Endothelial cell of umbilical vein (primary cell): ENCODE data around the gene VWA8. TPM values are rescaled to one million over a fixed set of nuclear protein-coding genes. Genes with fewer than 3 reads are reported as not detected.
"Not testable (repeated sequence)": the region's sequence is repeated elsewhere in the genome, so short reads cannot be mapped to it uniquely, and the experiment has no call there.

Experiments used
- BruUV-seq: library from RNA; stranded (reverse); fragments of 400-500 nt; replicated peaks from 2 replicates; lab custom pipeline; 2021; lab: Mats Ljungman, UMichigan
- CTCF ChIA-PET: fragments of 300-600, 350-600 bp; sonication (Branson Sonifier 250); formaldehyde crosslinking; loops from one replicate; lab custom pipeline; 2021; ENCODE audit warnings: antibody characterized with exemption, inconsistent platforms; lab: Charles Lee
- POLR2A ChIA-PET: fragments of 300-600, 350-600 bp; sonication (Branson Sonifier 250); formaldehyde crosslinking; loops from one replicate; lab custom pipeline; 2021; ENCODE audit warnings: antibody characterized with exemption, inconsistent platforms; lab: Charles Lee
- DNase-seq: peaks from one replicate; pipeline ENCODE4 v3.0.0-alpha.2; 2011; ENCODE audit warnings: low read depth, low spot score
- FAIRE-seq: peaks from 2 replicates; lab custom pipeline; 2011; peaks lifted over from hg19 to GRCh38; lab: Jason Lieb, UNC
- H2AFZ ChIP-seq: 2 replicates; pipeline ENCODE4 v1.6.0; 2012; ENCODE audit warnings: low read depth, low read length, control low read depth, inconsistent platforms
- H3K27ac ChIP-seq: 2 replicates; pipeline ENCODE4 v1.5.1; 2011; ENCODE audit warnings: low read depth, mild to moderate bottlenecking, control low read depth, low read length, moderate library complexity; ENCODE audit not compliant: insufficient read depth
- H3K27me3 ChIP-seq, 2 experiments: 2 replicates each; pipeline versions ENCODE4 v1.6.0 to v1.6.1; 2011; ENCODE audit warnings: low read length in 2 of 2, mixed read lengths in 1 of 2; ENCODE audit not compliant: control insufficient read depth in 2 of 2, insufficient read depth in 2 of 2
- H3K36me3 ChIP-seq, 2 experiments: 2 replicates in 1 of 2; 3 replicates in 1 of 2; pipeline ENCODE4 v1.5.1; 2011; ENCODE audit warnings: low read length in 2 of 2, mild to moderate bottlenecking in 1 of 2, moderate library complexity in 1 of 2; ENCODE audit not compliant: control insufficient read depth in 2 of 2, insufficient read depth in 2 of 2; ENCODE audit errors: extremely low read depth in 1 of 2
- H3K4me1 ChIP-seq: 3 replicates; pipeline ENCODE4 v1.5.1; 2011; ENCODE audit warnings: mild to moderate bottlenecking, low read length; ENCODE audit not compliant: control insufficient read depth, insufficient read depth; ENCODE audit errors: extremely low read depth
- H3K4me2 ChIP-seq: 2 replicates; pipeline ENCODE4 v1.6.1; 2011; ENCODE audit warnings: low read length, control low read depth, mixed read lengths; ENCODE audit not compliant: insufficient read depth
- H3K4me3 ChIP-seq, 3 experiments: fragments of 200-600 bp in 1 of 3; sonication (generic), shearing (Covaris generic) in 1 of 3; replicated peaks in 1 of 3; 2 replicates each; pipeline ENCODE4 v1.5.1; 2011 to 2016; ENCODE audit warnings: control low read depth in 3 of 3, low read length in 3 of 3, mild to moderate bottlenecking in 2 of 3, inconsistent platforms in 1 of 3, low read depth in 1 of 3, moderate library complexity in 1 of 3; ENCODE audit not compliant: insufficient read depth in 1 of 3
- H3K79me2 ChIP-seq: 2 replicates; pipeline ENCODE4 v1.6.0; 2012; ENCODE audit warnings: low read length, inconsistent platforms; ENCODE audit not compliant: control insufficient read depth, insufficient read depth
- H3K9ac ChIP-seq: replicated peaks from 2 replicates; pipeline ENCODE3; 2011; ENCODE audit warnings: low read length, control low read depth; ENCODE audit not compliant: insufficient read depth; ENCODE audit errors: extremely low read depth
- H3K9me1 ChIP-seq: replicated peaks from 3 replicates; pipeline ENCODE4 v1.6.0; 2011; ENCODE audit warnings: mild to moderate bottlenecking, low read length; ENCODE audit not compliant: control insufficient read depth, insufficient read depth; ENCODE audit errors: extremely low read depth
- H3K9me3 ChIP-seq: replicated peaks from 2 replicates; pipeline ENCODE4 v1.5.1; 2012; ENCODE audit warnings: low read length, inconsistent platforms; ENCODE audit not compliant: control insufficient read depth, insufficient read depth
- H4K20me1 ChIP-seq: replicated peaks from 2 replicates; pipeline ENCODE3; 2011; ENCODE audit warnings: mild to moderate bottlenecking, low read length; ENCODE audit not compliant: control insufficient read depth, insufficient read depth; ENCODE audit errors: extremely low read depth
- EZH2 ChIP-seq: IDR thresholded peaks from 2 replicates; pipeline ENCODE4 v1.6.1; 2012; ENCODE audit warnings: borderline replicate concordance, low read depth, mild to moderate bottlenecking, moderate library complexity, low read length, inconsistent platforms; ENCODE audit not compliant: severe bottlenecking
- FOS ChIP-seq: IDR thresholded peaks from 2 replicates; pipeline ENCODE4 v1.6.1; 2011; ENCODE audit warnings: mild to moderate bottlenecking, low read length, moderate library complexity, borderline replicate concordance; ENCODE audit not compliant: insufficient read depth
- GATA2 ChIP-seq: IDR thresholded peaks from 2 replicates; pipeline ENCODE4 v1.7.0; 2011; ENCODE audit warnings: low read depth, mild to moderate bottlenecking, moderate library complexity, mixed read lengths, low read length; ENCODE audit not compliant: insufficient read length, insufficient read depth
- JUN ChIP-seq: IDR thresholded peaks from 2 replicates; pipeline ENCODE4 v1.6.1; 2011; ENCODE audit warnings: borderline replicate concordance, low read depth; ENCODE audit not compliant: insufficient read length, insufficient read depth
- MYC ChIP-seq: IDR thresholded peaks from one replicate; pipeline ENCODE4 v1.6.1; 2011; ENCODE audit warnings: mild to moderate bottlenecking, low read depth, low read length
- POLR2A ChIP-seq: IDR thresholded peaks from 2 replicates; pipeline ENCODE4 v1.6.1; 2012; ENCODE audit warnings: low read depth, mild to moderate bottlenecking, control low read depth, low read length
- POLR2AphosphoS5 ChIP-seq: IDR thresholded peaks from 2 replicates; pipeline ENCODE4 v1.6.1; 2012; ENCODE audit warnings: low read depth, mild to moderate bottlenecking, control low read depth, low read length, moderate library complexity; ENCODE audit not compliant: insufficient read depth
- dilution Hi-C: fragments of 300-500 bp; cut with MboI; formaldehyde crosslinking; loops from one replicate; pipeline ENCODE4 v1.15.0; 2019; ENCODE audit warnings: low sequenced_read_pairs; ENCODE audit not compliant: extremely low pct_ligation_motif_present
- intact Hi-C: fragments of 100-400 bp; cut with micrococcal nuclease; formaldehyde crosslinking; loops from one replicate; pipeline ENCODE4 v1.10.0; 2022
- polyA plus RNA-seq, 4 experiments: library from polyadenylated mRNA; depleted of rRNA in 3 of 4; stranded (reverse) in 3 of 4; unstranded in 1 of 4; fragments of >200 nt; gene quantifications; 2 replicates each; pipeline versions ENCODE4 v1.2.1 to v1.2.3, GENCODE V29; 2011 to 2012; ENCODE audit warnings: missing spikeins in 1 of 4
- total RNA-seq: library from RNA; stranded (reverse); gene quantifications from 2 replicates; pipeline ENCODE4 v1.2.3, GENCODE V29; 2021
- TF ChIP-seq, protein P1 (sequence below), 2 donors: IDR thresholded peaks; 1 replicate in 1 of 2; 2 replicates in 1 of 2; pipeline ENCODE4 v1.5.1; 2011; ENCODE audit warnings: low read length in 2 of 2, mild to moderate bottlenecking in 2 of 2, moderate library complexity in 2 of 2, control low read depth in 1 of 2, inconsistent platforms in 1 of 2, low read depth in 1 of 2; ENCODE audit not compliant: insufficient read depth in 1 of 2; ENCODE audit errors: extremely low read depth in 1 of 2
- TF ChIP-seq, protein P2 (sequence below): IDR thresholded peaks from 2 replicates; pipeline ENCODE4 v1.6.1; 2011; ENCODE audit not compliant: insufficient read depth, insufficient read length

The VWA8 gene
- total and polyA plus RNA-seq, 2 donors (not counting 3 experiments of a cell fraction or from before 2014, with no cell fraction given) = 2.9 to 11.3 TPM

DNA sequence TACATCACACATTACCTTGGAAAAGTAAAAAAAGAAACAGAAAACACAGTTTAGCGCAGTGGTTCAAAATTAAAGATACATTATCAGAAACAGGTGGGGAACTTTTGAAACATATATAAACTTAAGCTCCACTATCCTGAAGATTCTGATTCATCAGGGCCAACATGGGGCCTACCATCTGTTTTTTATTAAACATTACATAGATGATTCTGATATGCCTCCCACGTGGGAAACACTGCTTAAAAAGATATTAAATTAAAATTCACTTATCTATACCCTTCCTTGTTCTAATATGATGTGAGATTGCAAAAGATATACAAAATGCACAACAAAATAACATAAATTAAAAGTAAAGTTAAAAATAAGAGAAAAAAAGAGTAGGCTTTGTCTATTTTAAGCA, 125.0 kb downstream of the VWA8 start:
- no peaks in the 10 kb centered on the region for H3K27me3 ChIP-seq
- dilution Hi-C loops = no loop called here
- ChIA-PET CTCF (interaction anchor here (1.8 kb wide), 1 partner anchor 18 kb away, joined by 5 read pairs; no protein-coding TSS in a partner anchor), POLR2A (interaction anchor here (0.7 kb wide), 1 partner anchor 211 kb away, joined by 3 read pairs; no protein-coding TSS in a partner anchor)
- no peaks in the 10 kb centered on the region for H4K20me1 ChIP-seq
- peaks cover 23% of the 10 kb centered on the region for H3K4me1 ChIP-seq
- no peak for FAIRE-seq
- no peak for DNase-seq
- TF ChIP-seq JUN (no peak), EZH2 (no peak), FOS (no peak), MYC (no peak), POLR2AphosphoS5 (no peak), GATA2 (no peak), POLR2A (no peak)
- TF ChIP-seq, protein P1, sequence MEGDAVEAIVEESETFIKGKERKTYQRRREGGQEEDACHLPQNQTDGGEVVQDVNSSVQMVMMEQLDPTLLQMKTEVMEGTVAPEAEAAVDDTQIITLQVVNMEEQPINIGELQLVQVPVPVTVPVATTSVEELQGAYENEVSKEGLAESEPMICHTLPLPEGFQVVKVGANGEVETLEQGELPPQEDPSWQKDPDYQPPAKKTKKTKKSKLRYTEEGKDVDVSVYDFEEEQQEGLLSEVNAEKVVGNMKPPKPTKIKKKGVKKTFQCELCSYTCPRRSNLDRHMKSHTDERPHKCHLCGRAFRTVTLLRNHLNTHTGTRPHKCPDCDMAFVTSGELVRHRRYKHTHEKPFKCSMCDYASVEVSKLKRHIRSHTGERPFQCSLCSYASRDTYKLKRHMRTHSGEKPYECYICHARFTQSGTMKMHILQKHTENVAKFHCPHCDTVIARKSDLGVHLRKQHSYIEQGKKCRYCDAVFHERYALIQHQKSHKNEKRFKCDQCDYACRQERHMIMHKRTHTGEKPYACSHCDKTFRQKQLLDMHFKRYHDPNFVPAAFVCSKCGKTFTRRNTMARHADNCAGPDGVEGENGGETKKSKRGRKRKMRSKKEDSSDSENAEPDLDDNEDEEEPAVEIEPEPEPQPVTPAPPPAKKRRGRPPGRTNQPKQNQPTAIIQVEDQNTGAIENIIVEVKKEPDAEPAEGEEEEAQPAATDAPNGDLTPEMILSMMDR (IDR thresholded peaks at IDR 0.05; ENCODE audit: extremely low read depth in 1 of 2, insufficient read depth in 1 of 2, low read depth in 1 of 2, low read length in 2 of 2) = no peak
- TF ChIP-seq, protein P2, sequence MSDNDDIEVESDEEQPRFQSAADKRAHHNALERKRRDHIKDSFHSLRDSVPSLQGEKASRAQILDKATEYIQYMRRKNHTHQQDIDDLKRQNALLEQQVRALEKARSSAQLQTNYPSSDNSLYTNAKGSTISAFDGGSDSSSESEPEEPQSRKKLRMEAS = no peak
- no peaks in the 10 kb centered on the region for H3K36me3 ChIP-seq
- H3K4me2 ChIP-seq = no peak overlapping the region
- intact Hi-C loops = loop anchor here (2.0 kb wide), 1 partner anchor 141 kb away; no protein-coding TSS in a partner anchor
- no peak overlapping the region for H2AFZ ChIP-seq
- no peaks in the 10 kb centered on the region for H3K79me2 ChIP-seq
- no peak overlapping the region for H3K9ac ChIP-seq
- BruUV-seq = no TSS peak
- no peaks in the 10 kb centered on the region for H3K9me1 ChIP-seq
- H3K27ac ChIP-seq = no peak overlapping the region
- H3K4me3 ChIP-seq = no peak overlapping the region
- H3K9me3 ChIP-seq = no peaks in the 10 kb centered on the region

DNA sequence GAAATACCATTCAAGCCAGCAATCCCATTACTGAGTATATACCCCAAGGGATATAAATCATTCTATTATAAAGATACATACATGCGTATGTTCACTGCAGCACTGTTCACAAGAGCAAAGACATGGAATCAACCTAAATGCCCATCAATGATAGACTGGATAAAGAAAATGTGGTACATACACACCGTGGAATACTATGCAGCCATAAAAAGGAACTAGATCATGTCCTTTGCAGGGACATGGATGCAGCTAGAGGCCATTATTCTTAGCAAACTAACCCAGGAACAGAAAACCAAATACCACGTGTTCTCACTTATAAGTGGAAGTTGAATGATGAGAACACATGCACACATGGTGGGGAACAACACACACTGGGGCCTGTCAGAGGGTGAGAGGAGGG, 126.2 kb downstream of the VWA8 start:
- H3K4me3 ChIP-seq, H3K27ac ChIP-seq, H2AFZ ChIP-seq, H3K9ac ChIP-seq, H4K20me1 ChIP-seq, POLR2A ChIA-PET, FAIRE-seq, BruUV-seq, H3K9me3 ChIP-seq, H3K79me2 ChIP-seq, DNase-seq, dilution Hi-C loops, H3K27me3 ChIP-seq, H3K36me3 ChIP-seq, H3K4me2 ChIP-seq, H3K9me1 ChIP-seq: not testable (repeated sequence)
- intact Hi-C loops = loop anchor here (2.0 kb wide), 1 partner anchor 140 kb away; no protein-coding TSS in a partner anchor
- peaks cover 23% of the 10 kb centered on the region for H3K4me1 ChIP-seq
- CTCF ChIA-PET = interaction anchor here (1.4 kb wide), 1 partner anchor 18 kb away, joined by 4 read pairs; no protein-coding TSS in a partner anchor
